HG03442 (cell line): Measurements from ENCODE around the gene PPP1R1B.

Source experiments
- ATAC-seq: cut with Tn5 transposase; IDR thresholded peaks from one replicate; pipeline ENCODE4 v1.9.1; 2021; ENCODE audit warnings: mild to moderate bottlenecking, moderate library complexity; ENCODE audit not compliant: unreplicated experiment

The PPP1R1B gene

GRCh38 chr17:39631403-39631802 is 4.7 kb downstream of the PPP1R1B start:
- ATAC-seq: no peak

DNA sequence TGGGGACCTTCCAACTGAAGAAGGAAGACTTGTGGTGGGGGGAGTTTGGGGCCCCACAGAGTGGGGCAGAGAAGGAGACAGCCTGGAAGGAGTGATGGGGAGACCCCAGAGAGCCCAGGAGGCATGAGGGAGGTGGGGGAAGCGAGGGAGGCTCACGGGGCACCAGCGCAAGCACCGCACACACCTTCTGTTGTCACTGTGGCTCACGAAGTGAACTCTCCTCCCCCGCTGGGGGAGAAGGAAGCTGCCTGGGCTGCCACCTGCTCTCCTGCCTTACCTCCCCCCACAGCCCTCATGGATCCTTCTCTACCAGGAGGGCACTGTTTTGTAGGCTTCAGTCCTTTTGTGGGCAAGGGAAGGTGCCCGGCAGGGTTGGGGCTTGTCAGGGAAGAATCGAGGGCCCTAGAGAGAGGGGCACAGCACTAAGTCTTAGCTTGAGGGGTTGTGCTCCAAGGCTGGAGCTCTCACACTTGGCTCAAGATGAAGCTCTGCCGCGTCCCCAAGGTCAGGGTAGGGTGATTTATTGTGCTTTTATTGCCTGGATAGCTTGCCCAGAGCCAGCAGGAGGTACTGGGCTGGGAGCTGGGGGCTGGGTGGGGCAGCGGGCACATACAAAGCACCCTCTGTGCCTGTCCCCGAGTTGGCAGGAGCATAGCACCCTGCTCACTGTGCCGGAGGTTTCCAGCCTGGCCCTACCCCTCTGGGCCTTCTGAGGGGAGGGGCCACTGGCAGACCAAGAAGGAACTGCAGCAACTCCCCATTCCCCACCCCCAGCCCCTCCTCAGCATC is 5.6 kb downstream of the PPP1R1B start:
- ATAC-seq: no peak

DNA sequence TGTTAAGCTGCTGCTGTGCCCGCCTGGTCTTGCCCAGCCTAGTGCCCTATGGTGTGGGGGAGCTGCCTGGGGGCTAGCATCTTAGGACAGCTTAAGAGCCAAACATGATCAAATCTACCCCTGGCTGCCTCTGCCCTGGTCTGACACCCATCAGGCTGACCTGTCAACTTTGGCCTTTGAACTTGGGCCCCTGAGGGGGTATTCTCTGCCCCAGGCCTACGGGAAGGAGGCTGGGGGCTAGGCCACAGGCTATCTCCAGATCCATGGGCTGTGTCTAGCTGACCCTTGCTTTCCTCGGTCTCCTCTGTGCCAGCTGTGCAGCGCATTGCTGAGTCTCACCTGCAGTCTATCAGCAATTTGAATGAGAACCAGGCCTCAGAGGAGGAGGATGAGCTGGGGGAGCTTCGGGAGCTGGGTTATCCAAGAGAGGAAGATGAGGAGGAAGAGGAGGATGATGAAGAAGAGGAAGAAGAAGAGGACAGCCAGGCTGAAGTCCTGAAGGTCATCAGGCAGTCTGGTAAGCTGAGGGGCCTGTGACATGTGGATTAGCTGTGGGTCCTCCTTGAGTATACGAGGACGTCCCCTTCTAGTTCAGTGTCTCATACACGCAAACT is 6.9 kb downstream of the PPP1R1B start:
- no peak for ATAC-seq

GRCh38 chr17:39634384-39634871 is 7.7 kb downstream of the PPP1R1B start:
- ATAC-seq: no peak

- ATAC-seq: no peak
Observed at GRCh38 chr17:39635614-39636176, 8.9 kb downstream of the PPP1R1B start.

DNA sequence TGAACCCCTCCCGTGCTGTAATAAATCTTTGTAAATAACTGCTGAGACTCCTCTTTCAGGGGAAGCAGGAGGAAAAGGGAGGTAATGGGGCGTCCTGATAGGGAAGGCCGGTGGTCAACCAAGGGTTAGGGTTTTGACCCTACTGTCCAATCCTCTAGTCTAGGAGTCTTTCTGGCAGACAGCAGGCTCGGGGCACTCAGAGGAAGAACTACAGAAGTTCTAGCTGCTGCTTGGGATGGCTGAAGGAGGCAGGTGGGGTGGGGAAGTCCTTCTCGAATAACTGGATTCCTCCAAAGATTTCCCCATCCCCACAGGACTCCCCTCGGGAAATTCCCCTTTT is 9.8 kb downstream of the PPP1R1B start:
- ATAC-seq: no peak

- peak; percentile 71 for ATAC-seq
Observed at GRCh38 chr17:39636927-39637736, 10.4 kb downstream of the PPP1R1B start, which contains the start of gene STARD3. Gene STARD3, plus strand, starts transcription at chr17:39637144. Its CDS starts 16,388 bp downstream, at chr17:39653532.

- no peak for ATAC-seq
Observed at GRCh38 chr17:39638317-39638716, 11.6 kb downstream of the PPP1R1B start.

DNA sequence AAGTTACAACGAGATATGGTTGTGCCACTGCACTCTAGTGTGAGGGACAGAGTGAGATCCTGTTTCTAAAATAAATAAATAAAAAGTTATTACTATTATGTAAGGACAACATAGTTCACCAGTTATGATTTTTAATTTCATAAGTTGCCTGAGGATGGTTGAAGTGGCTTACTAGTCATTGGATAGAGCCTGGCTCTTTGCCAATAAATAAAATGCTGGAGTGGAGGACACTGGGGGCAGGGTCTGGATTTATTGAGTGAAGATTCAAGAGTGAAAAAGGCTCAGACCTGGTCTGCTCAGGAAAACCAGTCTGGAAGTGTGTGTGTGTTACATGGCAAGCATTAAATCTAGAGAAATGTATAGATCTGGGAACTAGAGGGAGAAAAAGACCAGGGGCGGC is 12.3 kb downstream of the PPP1R1B start:
- ATAC-seq: no peak

DNA sequence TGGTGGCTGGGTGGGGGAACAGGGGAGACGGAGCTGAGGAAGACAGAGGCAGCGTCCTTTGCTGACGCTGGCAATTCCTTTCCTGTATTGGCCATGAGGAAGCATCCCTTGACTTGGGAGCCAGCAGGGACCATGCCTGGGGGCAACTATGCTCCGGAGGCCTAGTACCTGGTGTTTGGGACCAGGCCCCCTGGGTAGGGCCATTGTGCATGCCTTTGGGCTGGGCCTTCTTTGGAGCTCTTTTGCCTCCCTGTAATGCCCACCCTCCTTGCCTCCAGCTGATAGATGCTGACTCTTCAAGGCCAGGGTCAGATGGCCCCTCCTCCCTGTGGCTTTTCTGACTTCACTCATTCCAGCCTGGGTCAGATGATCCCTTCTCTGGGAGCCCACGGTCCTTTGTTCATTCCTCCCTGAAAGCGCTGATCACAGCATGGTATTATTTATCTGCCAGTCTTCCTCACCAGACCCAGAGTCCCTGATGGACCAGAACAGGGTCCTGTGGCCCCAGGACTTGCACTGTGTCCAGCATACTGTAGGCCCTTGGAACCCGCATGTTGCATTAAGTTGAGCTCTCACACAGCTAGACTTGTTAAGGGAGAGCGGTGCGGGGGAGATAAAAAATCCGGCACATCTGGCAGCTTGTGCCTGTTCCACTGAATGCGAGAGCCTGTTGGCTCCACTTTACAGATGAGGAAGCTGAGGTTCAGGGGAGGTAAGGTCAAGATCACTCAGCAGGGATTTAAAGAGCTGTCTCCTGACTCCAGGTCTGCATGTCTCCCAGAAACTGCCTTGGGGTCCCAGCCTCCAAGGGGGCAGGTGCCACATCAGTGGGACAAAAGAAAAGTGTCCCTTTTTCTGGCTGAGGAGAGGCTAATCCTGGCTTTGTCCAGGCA is 13.1 kb downstream of the PPP1R1B start:
- ATAC-seq: no peak

DNA sequence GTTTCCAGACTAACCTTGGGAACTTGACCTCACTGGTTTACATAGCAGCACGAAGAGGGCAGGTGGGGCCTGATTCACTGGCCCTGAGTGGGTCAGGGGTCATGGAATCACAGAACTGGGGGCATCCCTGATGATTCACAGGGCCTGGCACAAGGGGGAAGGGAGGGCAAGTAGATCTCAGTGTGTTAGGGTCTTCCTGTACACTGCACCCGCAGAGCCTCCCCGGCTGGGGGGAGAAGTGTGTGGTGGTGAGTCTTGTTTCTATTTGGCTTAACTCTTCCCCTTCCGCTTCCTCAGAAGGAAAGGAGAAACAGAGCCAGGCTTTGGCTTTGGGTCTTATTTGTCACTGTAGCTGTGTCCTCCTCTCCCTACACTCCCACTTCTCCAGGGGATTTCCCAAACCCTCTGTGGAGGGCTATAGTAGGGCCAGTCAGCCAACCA is 13.9 kb downstream of the PPP1R1B start:
- no peak for ATAC-seq

- no peak for ATAC-seq
Observed at GRCh38 chr17:39641097-39641496, 14.3 kb downstream of the PPP1R1B start.

DNA sequence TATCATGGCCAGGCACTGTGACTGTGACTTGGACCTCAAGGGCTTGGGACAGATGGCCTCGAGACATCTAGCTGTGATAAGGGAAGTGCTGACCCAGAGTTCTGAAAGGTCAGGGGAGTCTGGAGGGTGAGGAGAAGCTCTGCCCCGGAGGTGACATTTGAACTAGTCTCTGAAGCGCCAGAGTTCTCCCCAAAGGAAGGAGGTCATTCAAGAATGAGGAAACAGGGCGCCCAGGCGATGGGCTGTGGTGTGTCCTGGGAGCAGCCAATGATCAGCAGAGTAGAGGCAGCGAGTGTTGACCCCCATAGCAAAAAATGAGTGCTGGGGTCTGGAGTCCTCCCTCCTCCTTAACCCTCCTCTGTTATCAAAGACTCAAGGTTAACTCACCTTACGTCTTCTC is 15.1 kb downstream of the PPP1R1B start:
- ATAC-seq: no peak

GRCh38 chr17:39642291-39643074 is 15.7 kb downstream of the PPP1R1B start:
- ATAC-seq: no peak

DNA sequence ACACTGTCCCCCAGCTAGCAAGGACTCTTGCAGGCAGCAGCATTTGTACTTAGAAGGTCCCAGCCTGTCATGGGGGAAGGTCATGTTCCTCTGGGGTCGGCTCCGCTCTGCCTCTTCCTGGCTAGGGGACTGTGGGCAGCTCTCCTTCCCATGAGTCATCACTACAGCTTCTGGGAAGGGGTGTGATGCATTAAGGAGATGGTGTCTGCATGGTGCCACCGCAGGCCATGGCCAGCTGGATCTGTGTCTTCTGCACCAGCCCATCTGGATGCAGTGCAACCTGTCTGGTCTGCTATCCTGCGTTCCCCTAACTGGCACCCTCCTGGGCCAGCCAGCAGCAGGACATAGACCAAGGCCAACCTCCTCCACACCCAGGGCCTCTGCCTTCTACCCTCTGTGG is 16.5 kb downstream of the PPP1R1B start:
- ATAC-seq: no peak

DNA sequence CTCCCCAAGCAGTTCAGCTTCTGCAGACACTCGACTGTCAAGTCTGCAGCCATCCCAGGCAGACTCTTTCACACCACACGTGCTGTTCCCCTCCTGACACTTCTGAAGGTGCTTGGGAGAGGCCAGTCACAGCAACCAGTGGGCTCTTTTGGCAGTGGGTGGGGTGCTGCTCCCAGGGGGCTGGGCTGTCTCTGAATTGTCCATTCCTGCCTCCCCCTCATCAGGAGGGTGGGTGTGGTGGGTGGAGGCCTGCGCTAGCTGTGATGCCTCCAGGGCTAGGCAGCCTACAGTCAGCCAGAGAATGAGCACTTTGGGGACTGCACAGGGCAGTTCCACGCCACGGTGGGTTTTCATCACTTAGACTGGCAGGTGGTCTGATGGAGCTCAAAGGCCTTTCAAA is 20.5 kb downstream of the PPP1R1B start:
- ATAC-seq: no peak

DNA sequence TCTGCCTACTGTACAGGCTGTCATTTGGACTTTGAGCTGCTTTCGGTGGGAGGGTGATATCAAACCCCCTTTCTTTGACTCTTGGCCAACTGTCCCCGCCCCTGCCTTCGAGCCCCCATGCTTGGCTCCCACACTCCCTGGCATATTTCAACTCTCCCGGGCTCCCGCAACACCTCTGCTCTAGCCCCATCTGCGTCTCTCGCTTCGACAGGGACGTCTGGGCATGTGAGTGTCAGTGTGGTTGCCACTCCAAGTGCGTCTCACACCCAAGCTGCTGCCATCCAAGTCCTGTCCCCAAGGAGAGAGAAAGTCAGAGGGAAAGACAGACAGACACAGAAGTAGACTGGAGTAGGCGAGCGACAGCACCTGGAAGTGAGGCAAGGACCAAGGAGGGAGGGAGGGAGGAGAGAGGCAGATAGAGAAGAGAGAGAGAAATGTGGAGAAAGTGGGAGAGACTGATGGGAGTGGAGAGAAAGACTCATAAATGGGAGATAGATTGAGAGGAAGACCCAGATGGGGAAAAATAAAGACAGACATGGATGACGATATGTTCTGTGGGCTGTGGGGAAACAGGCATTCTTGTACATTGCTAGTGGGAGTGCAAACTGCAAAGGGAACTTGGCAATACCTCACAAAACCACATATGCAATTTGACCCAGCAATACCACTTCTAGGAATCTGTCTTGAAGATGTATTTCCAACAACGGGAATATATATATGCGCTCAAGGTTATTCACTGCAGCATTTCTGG is 22.0 kb downstream of the PPP1R1B start:
- ATAC-seq: no peak

DNA sequence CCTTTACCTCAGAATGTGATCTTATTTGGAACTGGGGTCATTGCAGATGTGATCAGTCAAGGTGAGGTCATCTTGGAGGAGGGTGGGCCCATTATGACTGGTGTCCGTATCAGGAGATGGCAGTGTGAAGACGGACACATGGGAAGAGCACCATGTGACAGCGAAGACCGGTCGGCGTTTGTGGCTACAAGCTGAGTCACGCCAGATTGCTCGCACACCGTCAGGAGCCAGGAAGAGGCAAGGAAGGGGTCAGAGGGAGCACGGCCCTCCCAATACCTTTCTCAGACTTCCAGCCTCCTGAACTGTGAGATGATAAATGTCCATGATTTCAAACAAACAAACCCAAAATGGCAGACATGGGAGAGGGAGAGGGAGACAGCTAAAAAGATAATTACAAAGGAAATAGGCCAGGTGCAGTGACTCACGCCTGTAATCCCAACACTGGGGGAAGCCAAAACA is 23.4 kb downstream of the PPP1R1B start:
- ATAC-seq: no peak
